NCI-H748 (cell line): Measurements from ENCODE around the gene LRFN2.

Experiments
- DNase-seq: peaks from one replicate; lab custom pipeline; 2025; ENCODE audit not compliant: unreplicated experiment; lab: John Stamatoyannopoulos, UW

The LRFN2 gene

GRCh38 chr6:40479706-40480105 is 107.5 kb downstream of the LRFN2 start:
- DNase-seq, result no peak

GRCh38 chr6:40477246-40478126 is 109.7 kb downstream of the LRFN2 start:
- DNase-seq, result peak; percentile 87

GRCh38 chr6:40476673-40477072 is 110.5 kb downstream of the LRFN2 start:
- no peak for DNase-seq

- no peak for DNase-seq
These were observed 112.2 kb downstream of the LRFN2 start for GRCh38 chr6:40474937-40475336.

- DNase-seq, result peak; percentile 11
These were observed 114.1 kb downstream of the LRFN2 start for GRCh38 chr6:40473026-40473425.

GRCh38 chr6:40472353-40472752 is 114.8 kb downstream of the LRFN2 start:
- DNase-seq, result peak; percentile 65

- DNase-seq, result no peak
These were observed 115.9 kb downstream of the LRFN2 start for GRCh38 chr6:40471243-40471642.

GRCh38 chr6:40469323-40469722 is 117.8 kb downstream of the LRFN2 start:
- DNase-seq, result no peak

GRCh38 chr6:40466986-40467539 is 120.1 kb downstream of the LRFN2 start:
- no peak for DNase-seq

- no peak for DNase-seq
These were observed 125.5 kb downstream of the LRFN2 start for GRCh38 chr6:40461643-40462042.

- DNase-seq, result peak; percentile 59
These were observed 126.8 kb downstream of the LRFN2 start for GRCh38 chr6:40460380-40460779.

- no peak for DNase-seq
These were observed 129.9 kb downstream of the LRFN2 start for GRCh38 chr6:40457261-40457660.

GRCh38 chr6:40456390-40457013 is 130.7 kb downstream of the LRFN2 start:
- no peak for DNase-seq

GRCh38 chr6:40455686-40456389 is 131.3 kb downstream of the LRFN2 start:
- no peak for DNase-seq

- no peak for DNase-seq
These were observed 136.7 kb downstream of the LRFN2 start for GRCh38 chr6:40450483-40450882.

GRCh38 chr6:40444811-40445210 is 142.4 kb downstream of the LRFN2 start:
- DNase-seq, result no peak

- no peak for DNase-seq
These were observed 142.9 kb downstream of the LRFN2 start for GRCh38 chr6:40444312-40444711.

- no peak for DNase-seq
These were observed 143.3 kb downstream of the LRFN2 start for GRCh38 chr6:40443842-40444241.

GRCh38 chr6:40442591-40442990 is 144.6 kb downstream of the LRFN2 start:
- DNase-seq, result no peak

GRCh38 chr6:40441150-40441549 is 146.0 kb downstream of the LRFN2 start:
- no peak for DNase-seq

- no peak for DNase-seq
These were observed 147.1 kb downstream of the LRFN2 start for GRCh38 chr6:40440053-40440452.
